HG02798 (cell line): ENCODE results near the gene PTMS.

ENCODE experiments used
- ATAC-seq: cut with Tn5 transposase; IDR thresholded peaks from one replicate; pipeline ENCODE4 v1.9.1; 2021; ENCODE audit warnings: mild to moderate bottlenecking; ENCODE audit not compliant: unreplicated experiment, poor library complexity

Gene PTMS

DNA sequence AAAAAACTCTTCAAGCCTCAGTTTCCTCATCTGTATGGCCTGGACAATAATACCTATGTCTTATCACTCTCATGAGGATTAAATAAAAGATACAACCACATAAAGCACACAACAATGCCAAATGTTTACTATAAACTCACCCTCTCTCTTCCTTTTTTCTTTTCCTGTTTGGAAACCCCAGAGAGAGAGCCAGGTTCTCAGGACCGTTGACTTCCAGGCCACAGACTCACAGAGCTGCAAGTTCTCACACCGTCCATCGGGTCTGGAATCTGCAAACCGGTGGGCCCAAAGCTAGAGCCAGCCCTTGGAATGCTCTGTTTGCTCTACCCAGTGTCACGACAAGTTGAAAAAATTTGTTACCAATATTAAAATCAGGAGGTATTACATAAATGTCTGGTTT lies 18.6 kb downstream of the PTMS start:
- no peak for ATAC-seq

DNA sequence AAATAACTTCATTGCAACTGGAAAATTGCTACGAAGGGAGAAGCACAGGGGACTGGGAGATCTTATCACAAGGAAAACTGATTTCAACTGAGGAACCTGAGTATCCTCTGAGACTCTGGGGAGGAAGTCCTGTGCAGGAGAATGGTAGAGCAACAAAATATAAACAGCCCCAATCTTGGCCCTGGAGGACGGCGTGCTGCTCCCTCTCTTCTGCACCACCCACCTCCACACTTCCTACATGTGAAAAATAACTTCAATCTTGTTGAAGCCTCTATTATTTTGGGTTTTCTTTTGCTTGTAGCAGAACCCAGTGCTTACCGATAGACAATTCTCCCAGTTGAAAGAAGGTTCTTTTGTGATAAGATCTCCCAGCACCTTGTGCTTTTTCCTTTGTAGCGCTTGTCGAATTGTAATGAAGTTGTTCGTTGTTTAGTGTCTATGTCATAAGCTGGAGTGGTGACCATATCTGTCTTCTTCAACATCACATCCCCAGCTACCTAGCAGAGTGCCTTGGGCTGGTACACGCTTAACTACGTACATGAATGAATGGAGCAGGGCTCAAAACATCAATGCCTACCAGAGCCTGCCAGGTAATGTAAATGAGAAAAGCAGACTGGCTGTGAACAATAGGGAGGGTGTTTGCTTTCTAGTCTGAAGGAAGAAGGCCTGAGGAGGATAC lies 20.4 kb downstream of the PTMS start:
- ATAC-seq = no peak

DNA sequence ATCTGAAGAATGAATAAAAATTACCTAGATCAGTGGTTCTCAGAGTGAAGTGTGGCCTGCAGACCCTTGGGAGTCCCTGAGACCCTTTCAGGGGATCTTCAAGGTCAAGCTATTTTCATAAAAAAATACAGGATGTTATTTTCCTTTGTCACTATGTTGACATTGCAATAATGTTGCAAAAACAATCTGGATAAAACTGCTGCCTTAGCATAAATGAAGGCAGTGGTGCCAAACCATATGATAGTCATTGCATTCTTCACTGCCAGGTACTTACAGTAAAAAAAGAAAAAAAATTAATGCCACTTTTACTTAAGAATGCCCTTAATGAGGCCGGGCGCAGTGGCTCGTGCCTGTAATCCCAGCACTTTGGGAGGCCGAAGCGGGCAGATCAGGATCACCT lies 21.1 kb downstream of the PTMS start:
- ATAC-seq = no peak

DNA sequence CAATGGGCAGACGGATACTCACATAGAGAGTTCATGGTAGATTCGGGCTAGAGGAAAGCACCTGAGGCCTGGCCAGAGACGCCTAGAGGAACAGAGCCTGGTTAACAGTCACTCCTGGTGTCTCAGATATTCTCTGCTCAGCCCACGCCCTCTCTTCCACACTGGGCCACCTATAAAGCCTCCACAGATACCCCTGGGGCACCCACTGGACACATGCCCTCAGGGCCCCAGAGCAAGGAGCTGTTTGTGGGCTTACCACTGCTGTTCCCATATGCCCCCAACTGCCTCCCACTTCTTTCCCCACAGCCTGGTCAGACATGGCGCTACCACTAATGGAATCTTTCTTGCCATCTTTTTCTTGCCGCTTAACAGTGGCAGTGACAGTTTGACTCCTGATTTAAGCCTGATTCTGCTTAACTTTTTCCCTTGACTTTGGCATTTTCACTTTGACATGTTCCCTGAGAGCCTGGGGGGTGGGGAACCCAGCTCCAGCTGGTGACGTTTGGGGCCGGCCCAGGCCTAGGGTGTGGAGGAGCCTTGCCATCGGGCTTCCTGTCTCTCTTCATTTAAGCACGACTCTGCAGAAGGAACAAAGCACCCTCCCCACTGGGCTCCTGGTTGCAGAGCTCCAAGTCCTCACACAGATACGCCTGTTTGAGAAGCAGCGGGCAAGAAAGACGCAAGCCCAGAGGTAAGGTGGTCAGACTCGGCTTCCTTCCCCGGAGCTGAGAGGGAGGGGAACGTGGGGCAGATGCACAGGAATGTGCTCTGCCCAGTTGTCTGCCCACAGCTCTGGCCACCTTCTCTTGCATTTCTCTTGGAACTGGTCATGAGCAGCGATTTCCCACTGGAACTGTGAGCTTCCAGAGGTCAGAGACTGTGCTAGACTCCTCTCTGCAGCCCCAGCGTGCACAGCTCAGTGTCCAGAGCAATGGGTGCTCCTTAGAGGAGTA lies 23.1 kb downstream of the PTMS start, which contains the start of gene CD4:
Gene CD4 (plus strand): TSS at position 557 of the 953 bp plus-strand sequence. CDS start 10,611 bp downstream, outside the sequence.
- no peak for ATAC-seq

DNA sequence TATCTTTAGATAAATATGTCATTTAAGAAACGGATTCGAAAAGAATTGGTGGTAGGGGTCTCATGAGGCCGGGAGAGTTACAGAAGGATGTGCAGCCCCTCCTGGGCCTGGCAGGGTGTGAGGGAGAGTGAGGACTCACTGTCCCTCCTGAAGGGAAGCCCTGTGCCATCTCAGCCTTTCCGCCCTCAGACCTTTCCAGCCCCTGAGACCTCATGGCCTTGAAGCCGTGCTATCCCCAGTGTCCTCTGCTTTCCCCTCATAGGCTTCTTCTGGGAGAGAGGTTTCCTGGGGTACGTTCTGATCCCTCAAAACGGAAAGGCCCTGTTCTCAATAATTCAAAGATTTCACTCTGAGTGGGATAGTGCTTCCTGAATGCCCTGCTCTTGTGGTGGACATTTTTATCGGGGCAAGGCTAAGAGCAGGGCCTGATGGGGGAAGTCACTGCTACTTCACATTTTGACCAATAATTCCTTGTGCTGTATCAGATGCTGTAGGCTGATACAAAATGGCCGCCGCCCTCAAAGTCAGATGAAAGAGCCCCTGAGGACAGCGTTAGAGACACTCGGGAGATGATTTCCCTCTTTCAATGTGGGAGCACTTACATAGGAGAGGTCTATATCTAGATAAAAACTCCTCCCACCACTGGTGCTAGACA lies 24.5 kb downstream of the PTMS start:
- ATAC-seq = no peak

DNA sequence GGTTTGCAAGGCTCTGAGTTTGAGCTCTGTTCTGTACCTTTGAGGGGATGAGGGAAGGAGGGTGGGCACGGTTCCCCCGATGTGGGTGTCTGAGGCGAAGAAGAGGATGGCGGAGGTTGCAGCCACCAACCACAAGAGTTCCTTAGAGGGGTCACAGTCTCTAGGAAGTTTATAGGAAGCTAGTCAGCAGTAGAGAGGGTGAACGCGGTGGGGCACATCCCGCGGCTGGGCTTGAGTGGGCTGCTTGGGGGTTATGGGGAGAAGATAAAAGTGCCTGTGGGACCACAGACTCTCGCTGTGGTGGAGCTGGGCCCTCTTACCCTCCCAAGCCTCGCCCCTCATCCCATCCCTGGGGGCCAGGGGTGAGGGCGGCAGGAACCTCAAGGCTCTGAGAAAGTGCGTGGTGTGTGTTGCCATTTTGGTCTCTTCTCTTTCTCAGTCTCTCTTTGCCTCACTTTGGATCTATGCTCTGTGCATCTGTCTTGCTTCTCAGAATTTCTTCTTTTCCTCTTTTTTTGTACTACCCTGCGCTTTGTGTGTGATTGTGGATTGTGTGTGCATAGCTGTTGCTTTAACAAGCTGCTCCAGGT lies 25.9 kb downstream of the PTMS start:
- no peak for ATAC-seq

DNA sequence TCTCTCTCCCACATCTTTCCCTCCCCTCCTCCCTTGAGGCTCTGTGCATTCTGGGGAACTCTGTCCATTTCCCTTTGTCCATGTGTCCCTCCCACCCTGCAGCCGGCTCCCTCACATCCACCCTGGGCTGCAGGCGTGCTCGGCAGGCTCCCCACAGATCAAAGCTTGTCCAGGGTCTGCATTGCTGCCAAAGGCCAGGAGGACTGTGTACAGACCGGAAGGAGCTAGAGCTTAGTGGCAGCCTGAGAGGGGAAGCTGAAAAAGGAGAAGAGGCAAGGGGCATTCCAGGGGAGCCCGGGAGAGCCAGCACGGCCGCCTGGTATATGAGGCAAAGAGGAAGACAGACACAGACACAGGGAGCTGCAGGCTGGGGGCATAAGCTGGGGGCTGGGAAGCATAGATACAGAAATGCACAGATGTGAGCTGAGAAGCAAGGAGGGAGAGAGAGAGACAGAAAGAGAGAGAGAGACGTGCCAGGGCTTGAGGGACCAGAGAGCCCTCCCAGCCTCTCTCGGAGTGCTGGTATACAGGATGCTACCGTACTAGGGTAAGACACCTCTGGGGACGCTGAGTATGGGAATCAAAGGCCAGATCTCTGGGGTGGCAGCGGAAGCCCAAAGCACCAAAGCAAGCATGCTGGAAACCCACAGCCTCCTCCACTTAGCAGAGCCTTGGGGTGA lies 26.5 kb downstream of the PTMS start:
- ATAC-seq = no peak

DNA sequence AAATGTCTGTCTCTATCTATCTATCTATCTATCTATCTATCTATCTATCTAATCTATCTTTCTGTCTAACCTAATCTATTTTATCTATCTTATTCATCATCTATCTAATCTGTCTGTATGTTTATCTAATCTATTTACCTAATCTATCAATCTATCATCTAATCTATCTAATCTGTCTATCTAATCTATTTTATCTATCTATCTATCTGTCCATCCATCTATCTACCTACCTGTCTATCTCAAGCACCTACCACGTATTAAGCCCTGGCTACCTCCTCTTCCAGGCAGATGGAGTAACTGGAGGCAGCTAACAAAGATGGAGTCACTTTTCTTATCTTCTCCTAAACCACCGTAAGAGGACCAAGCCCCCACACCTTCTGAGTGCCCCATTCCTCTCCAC lies 28.9 kb downstream of the PTMS start:
- ATAC-seq = no peak

DNA sequence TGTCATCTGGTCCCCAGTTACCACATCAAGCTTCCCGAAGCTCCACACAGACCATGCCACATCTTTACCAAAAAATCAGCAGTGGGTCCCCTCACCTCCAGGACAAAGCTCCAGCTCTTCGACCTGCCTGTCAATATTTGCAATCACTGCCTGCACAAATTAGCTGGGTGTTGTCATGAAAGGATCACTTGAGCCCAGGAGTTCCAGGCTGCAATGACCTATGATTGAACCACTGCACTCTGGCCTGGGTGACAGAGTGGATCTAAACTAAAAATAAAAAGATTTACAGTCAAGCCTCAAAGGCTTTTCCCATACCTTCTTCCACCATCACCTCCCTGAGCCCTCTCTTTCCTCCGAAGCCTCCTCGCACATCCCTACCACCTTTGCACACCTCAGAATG lies 30.4 kb downstream of the PTMS start:
- no peak for ATAC-seq

DNA sequence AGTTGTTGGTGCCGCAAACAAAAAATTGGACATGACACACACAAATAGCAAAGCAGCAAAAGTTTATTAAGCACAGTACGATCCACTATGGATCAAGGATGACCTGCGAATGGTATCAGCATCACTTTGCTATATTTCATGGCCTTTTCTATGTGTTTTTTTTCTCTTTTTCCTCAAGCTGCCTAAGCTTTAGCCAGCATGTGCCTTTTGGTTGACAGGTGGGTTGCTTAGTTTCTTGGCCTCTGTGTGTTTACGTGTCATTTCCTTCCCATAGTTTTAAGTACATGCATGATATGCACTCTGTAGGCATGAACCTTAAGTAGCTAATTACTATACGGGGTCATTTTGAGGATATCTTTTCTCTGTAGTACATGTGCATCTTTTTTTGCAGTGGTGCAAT lies 33.0 kb downstream of the PTMS start:
- no peak for ATAC-seq

DNA sequence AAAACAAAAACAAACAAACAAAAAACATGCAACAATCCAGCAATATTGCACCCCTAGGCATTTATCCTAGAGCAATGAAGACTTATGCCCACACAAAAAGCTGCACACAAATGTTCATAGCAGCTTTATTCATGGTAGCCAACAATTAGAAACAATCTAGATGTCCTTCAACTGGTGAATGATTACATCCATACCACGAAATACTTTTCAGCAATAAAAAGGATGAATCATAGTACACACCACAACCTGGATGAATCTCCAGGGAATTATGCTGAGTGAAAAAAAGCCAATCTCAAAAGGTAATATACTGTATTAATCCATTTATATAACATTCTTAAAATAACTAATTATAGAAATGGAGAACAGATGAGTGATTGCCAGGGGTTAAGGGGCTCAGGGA lies 41.0 kb downstream of the PTMS start:
- no peak for ATAC-seq

DNA sequence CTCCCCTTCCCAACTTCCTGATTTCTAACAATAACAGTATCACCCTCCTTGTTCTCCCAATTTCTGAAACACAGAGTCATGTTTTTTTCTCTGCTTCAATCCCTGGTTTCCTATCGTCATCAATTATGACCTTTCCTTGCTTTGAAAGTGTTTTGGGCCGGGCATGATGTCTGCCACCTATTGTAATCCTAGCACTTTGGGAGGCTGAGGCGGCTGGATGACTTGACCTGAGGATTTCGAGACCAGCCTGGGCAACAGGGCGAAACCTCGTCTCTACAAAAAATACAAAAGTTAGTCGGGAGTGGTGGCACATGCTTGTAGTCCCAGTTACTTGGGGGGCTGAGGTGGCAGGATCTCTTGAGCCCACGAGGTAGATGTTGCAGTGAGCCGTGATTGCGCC lies 42.9 kb downstream of the PTMS start:
- ATAC-seq = no peak

DNA sequence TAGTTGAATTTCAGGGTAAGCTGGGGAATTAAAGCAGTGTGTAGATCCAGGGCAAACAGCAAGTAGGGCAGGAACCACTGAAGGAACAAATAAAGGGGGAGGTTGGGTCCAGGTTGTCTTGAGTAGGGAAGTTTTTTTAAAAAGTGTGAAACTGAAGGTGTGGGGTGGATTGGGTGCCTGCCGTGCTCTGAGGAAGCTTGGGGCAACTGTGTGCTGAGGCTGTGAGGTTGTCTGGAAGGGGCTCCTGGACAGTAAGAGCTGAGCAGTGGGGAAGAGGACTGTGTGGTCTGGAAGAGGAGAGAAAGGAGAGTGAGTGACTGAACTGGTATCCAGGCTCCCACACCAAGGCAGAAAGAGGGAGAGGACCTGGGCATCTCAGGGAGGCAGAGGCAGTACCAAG lies 44.6 kb downstream of the PTMS start:
- no peak for ATAC-seq

DNA sequence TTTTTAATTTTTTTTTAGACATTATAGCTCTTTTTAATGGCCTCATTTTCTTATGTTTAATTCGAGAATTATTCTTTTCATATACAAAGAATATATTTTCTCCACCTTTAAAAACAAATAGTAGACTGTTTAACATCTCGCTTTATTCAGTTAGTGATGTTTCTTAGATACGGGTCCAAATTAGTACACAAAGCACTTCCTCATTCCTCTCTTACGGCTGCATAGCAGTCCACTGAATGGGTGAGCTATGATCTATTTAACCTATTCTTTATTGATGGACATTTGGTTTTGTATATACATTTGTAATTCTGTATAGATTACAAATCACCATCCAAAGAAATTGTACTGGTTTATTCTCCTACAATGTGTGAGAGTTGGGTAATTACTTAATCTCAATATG lies 47.2 kb downstream of the PTMS start:
- ATAC-seq = no peak

DNA sequence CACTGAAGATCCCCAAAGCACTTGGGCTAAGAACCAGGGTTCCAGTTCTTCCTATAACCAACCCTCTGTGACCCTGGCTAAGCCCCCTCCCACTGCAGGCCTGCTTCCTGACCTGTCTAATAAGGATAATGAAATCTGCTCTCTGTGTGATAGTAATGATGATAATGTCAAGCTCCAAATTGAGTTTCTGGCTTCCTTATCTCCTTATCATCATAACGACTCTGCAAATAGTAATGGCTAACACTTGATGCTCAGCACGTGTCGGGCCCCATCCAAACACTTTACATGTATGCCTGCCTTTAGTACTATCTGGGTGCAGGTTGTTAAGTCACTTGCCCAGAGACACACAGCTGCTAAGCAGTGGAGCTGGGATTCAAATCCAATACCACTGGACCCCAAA lies 50.4 kb downstream of the PTMS start:
- ATAC-seq = no peak

DNA sequence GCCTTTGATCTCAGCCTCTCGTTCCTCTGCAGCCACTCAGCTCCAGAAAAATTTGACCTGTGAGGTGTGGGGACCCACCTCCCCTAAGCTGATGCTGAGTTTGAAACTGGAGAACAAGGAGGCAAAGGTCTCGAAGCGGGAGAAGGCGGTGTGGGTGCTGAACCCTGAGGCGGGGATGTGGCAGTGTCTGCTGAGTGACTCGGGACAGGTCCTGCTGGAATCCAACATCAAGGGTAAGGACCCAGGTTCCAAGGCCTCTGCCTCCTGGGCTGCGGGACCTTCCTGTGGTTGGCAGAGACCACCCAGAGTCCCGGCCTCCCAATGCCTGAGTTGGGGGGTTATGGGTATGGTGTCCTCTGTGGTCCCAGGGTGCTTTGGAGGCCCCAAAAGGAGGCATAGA lies 50.9 kb downstream of the PTMS start:
- no peak for ATAC-seq

DNA sequence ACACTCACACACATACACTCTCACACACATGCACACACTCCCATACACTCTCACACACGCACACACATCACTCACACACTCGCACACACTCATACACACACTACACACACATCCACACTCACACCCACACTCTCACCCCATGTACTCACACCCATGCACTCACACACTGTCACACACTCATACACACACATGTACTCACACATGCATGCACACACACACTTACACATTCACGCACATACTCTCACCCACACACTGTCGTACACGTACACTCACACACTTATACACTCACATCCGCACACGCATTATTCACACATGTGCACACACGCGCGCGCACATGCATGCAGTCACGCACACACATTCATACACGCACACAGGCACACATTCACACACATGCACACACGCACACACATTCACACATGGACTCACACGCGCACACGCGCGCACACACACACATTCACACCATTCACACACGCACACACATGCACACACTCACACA lies 51.5 kb downstream of the PTMS start:
- no peak for ATAC-seq

DNA sequence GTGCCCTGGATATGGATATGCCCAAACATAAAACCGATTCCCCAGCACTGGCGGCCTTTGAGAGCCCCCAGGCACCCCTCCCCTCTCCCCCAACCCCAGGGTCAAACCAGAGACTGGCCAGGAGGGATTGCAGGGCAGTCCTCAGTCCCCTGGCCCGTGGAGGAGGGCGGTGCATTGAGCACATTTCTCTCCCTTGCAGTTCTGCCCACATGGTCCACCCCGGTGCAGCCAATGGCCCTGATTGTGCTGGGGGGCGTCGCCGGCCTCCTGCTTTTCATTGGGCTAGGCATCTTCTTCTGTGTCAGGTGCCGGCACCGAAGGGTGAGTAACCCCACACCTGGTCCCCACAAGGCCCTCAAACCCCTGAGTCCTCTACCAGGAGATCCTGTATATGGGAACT lies 52.1 kb downstream of the PTMS start:
- ATAC-seq = no peak

DNA sequence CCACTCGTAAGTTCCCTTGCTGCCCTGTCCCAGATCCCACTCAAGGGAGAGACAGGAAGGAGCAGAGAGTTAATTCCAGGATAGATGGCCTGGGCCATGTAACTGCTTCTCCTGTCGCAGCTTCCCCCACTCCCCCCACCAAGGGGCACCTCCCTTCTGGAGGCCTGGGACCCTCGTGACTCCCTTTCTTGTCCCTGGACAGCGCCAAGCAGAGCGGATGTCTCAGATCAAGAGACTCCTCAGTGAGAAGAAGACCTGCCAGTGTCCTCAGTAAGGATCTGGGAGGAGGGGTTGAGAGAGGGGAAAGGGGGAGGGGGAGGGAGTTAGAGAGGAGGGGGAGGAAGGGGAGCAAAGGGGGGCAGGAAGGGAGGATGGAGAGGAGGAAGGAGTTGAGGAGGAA lies 52.5 kb downstream of the PTMS start:
- ATAC-seq = no peak
